ENCODE measurements around the gene UGT3A1. TPM values are rescaled to one million over a fixed set of nuclear protein-coding genes. Genes with fewer than 3 reads are reported as not detected.
"Not testable (repeated sequence)": the region's sequence is repeated elsewhere in the genome, so short reads cannot be mapped to it uniquely, and the experiment has no call there.

UGT3A1 gene, protein sequence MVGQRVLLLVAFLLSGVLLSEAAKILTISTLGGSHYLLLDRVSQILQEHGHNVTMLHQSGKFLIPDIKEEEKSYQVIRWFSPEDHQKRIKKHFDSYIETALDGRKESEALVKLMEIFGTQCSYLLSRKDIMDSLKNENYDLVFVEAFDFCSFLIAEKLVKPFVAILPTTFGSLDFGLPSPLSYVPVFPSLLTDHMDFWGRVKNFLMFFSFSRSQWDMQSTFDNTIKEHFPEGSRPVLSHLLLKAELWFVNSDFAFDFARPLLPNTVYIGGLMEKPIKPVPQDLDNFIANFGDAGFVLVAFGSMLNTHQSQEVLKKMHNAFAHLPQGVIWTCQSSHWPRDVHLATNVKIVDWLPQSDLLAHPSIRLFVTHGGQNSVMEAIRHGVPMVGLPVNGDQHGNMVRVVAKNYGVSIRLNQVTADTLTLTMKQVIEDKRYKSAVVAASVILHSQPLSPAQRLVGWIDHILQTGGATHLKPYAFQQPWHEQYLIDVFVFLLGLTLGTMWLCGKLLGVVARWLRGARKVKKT
- total RNA-seq: 0.21 and 0.38 TPM in 2 replicates

DNA sequence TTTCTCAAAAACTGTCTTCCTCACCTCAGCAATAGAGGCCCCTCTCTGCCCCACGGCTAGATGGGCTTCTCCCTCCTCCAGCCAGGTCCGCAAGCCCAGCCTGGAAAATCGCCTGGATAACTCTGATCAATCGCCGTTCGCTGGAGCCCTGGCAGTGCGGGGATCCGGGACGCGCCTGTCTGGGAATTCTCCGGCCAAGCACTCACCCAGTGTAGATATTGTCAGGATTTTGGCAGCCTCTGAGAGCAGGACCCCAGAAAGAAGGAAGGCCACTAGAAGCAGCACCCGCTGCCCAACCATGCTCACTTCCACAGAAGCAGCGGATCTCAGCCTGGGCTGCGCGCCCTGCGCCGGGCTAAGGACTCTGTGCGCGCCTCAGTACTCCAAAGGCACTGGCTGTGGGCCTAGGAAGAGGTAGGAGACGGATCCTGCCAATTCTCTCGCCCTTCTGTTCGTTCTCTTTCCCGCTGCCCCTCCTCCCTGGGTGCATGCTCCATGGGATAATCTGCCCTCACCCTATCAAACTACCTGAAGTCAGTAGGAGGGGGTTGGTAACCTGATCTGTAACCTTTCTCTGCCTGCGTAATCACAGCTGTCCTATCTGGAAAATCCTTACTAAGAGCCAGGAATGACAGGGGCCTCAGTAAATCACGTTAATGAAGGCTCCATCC is at the start of gene UGT3A1:
Gene UGT3A1 (minus strand): TSS at position 450 of the 671 bp plus-strand sequence. CDS start 150 bp downstream, at position 300.
- TF ChIP-seq, protein P1, sequence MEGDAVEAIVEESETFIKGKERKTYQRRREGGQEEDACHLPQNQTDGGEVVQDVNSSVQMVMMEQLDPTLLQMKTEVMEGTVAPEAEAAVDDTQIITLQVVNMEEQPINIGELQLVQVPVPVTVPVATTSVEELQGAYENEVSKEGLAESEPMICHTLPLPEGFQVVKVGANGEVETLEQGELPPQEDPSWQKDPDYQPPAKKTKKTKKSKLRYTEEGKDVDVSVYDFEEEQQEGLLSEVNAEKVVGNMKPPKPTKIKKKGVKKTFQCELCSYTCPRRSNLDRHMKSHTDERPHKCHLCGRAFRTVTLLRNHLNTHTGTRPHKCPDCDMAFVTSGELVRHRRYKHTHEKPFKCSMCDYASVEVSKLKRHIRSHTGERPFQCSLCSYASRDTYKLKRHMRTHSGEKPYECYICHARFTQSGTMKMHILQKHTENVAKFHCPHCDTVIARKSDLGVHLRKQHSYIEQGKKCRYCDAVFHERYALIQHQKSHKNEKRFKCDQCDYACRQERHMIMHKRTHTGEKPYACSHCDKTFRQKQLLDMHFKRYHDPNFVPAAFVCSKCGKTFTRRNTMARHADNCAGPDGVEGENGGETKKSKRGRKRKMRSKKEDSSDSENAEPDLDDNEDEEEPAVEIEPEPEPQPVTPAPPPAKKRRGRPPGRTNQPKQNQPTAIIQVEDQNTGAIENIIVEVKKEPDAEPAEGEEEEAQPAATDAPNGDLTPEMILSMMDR (IDR thresholded peaks at IDR 0.05; ENCODE audit: insufficient read depth, low read length, poor library complexity, severe bottlenecking): no peak
- Histone ChIP-seq H3K27me3 (ENCODE audit: control insufficient read depth, insufficient read depth, low read length) (peaks cover 4% of the 10 kb centered on the region), H3K36me3 (ENCODE audit: control insufficient read depth, insufficient read depth, low read length) (no peaks in the 10 kb centered on the region), H3K4me3 (ENCODE audit: low read depth, low read length) (no peak within 1 kb of the TSS)
- no peak for DNase-seq (ENCODE audit: low read depth)

DNA sequence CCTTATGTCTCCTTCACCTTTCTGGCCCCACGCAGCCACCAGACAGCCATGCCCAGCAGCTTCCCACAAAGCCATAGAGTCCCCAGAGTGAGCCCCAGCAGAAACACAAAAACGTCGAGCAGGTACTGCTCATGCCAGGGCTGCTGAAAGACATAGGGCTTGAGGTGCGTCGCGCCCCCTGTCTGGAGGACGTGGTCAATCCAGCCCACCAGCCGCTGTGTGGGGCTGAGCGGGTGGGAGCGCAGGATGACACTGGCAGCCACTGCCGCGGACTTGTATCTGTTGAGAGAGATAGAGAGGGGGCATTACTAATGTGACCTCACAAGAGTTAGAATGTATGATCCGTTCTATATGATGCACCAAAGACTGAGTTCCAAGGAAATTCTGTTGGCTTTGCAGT is 44.5 kb upstream of the UGT3A1 start:
- TF ChIP-seq, protein P1 (IDR thresholded peaks at IDR 0.05; ENCODE audit: insufficient read depth, low read length, poor library complexity, severe bottlenecking): no peak
- Histone ChIP-seq H3K27me3 (ENCODE audit: control insufficient read depth, insufficient read depth, low read length) (no peaks in the 10 kb centered on the region), H3K4me3 (ENCODE audit: low read depth, low read length) (no peak overlapping the region), H3K36me3 (ENCODE audit: control insufficient read depth, insufficient read depth, low read length) (no peaks in the 10 kb centered on the region)
- DNase-seq (ENCODE audit: low read depth): no peak

DNA sequence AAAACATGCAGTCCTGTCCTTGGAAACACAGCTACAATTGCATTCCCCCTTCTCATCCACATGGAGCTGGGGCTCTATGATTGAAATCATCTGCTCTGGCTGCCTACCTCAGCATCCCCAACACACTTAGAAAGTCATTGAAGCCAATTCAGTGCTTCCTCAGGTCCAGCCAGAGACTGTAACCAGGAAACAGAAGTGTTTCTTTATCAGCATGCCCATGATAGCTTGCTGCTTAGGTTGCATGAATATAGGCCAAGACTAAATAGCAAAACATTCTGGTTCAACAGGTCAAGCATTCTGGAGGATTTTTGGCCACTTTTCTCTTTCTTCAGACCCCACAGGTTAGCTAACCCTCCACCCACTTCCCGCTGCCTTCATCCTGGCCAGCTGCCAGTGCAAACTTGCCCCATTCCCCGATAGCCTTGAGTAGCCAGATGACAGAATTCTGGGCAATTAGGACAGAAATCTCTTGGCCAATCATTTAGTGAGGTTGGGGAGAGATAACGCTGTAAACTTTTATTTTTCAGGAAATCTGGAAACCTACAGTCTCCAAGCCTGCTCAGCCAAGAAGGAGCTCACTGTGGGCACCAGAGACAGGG is 43.4 kb upstream of the UGT3A1 start:
- H3K27me3 ChIP-seq (ENCODE audit: control insufficient read depth, insufficient read depth, low read length); DNase-seq (ENCODE audit: low read depth); H3K36me3 ChIP-seq (ENCODE audit: control insufficient read depth, insufficient read depth, low read length); H3K4me3 ChIP-seq (ENCODE audit: low read depth, low read length): not testable (repeated sequence)

DNA sequence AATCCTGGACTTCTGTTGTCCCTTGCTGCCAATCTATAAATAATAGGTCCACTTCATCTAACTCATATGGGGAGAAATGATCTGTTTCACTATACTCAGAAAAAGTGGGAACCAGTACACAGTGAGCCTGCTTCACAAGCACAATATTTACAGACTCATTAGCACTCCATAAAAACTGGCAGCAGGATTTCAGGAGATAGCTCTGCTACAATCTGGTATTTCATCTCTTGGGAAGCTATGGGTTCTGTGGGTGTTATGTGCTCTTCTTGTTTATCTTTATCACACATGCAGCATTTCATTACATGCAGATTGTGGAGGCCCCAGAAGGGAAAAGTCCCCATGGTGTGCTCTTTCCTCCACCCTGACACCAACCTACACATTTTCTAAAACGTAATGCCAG is 42.3 kb upstream of the UGT3A1 start:
- H3K4me3 ChIP-seq (ENCODE audit: low read depth, low read length): no peak overlapping the region
- no peak for DNase-seq (ENCODE audit: low read depth)
- no peaks in the 10 kb centered on the region for H3K36me3 ChIP-seq (ENCODE audit: control insufficient read depth, insufficient read depth, low read length)
- H3K27me3 ChIP-seq (ENCODE audit: control insufficient read depth, insufficient read depth, low read length): no peaks in the 10 kb centered on the region
- TF ChIP-seq, protein P1 (IDR thresholded peaks at IDR 0.05; ENCODE audit: insufficient read depth, low read length, poor library complexity, severe bottlenecking): no peak

DNA sequence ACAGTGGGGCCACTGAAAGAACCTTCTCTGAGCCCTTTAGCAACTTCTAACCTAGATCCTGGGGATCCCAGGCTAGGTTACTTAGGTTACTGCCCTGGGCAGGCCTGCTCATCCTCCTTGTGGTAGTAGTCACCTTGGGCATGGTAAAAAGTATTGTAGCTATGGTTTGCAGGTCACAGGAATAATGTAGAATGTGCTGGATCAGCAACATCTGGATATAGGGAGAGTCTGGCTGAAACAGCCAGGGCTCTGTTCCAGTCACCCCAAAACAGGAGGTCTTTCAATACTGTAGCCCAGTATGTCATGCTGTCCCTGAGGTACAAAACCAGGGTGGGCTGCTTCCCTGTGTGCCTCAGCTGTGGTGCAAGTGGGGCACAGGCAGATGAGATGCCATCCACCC is 41.9 kb upstream of the UGT3A1 start:
- no peaks in the 10 kb centered on the region for H3K36me3 ChIP-seq (ENCODE audit: control insufficient read depth, insufficient read depth, low read length)
- no peaks in the 10 kb centered on the region for H3K27me3 ChIP-seq (ENCODE audit: control insufficient read depth, insufficient read depth, low read length)
- DNase-seq (ENCODE audit: low read depth): no peak
- no peak overlapping the region for H3K4me3 ChIP-seq (ENCODE audit: low read depth, low read length)
- TF ChIP-seq, protein P1 (IDR thresholded peaks at IDR 0.05; ENCODE audit: insufficient read depth, low read length, poor library complexity, severe bottlenecking): no peak

DNA sequence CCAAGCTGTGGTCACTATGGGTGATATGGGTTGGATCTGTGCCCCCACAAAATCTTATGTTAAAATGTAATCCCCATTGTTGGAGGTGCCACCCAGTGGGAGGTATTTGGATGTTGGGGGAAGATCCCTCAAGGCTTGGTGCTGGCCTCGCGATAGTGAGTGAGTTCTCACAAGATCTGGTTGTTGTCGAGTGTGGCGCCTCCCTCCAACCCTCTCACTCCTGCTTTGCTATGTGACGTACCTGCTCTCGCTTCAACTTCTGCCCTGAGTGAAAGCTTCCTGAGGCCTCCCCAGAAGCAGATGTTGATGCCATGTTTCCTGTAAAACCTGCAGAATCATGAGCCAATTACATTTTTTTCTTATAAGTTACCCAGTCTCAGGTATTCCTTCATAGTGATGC is 40.0 kb upstream of the UGT3A1 start:
- Histone ChIP-seq H3K4me3 (ENCODE audit: low read depth, low read length) (no peak overlapping the region), H3K36me3 (ENCODE audit: control insufficient read depth, insufficient read depth, low read length) (no peaks in the 10 kb centered on the region), H3K27me3 (ENCODE audit: control insufficient read depth, insufficient read depth, low read length) (no peaks in the 10 kb centered on the region)
- TF ChIP-seq, protein P1 (IDR thresholded peaks at IDR 0.05; ENCODE audit: insufficient read depth, low read length, poor library complexity, severe bottlenecking): no peak
- DNase-seq (ENCODE audit: low read depth): no peak

All from kidney epithelial cell (primary cell).